GM23248 (cell line): ENCODE data around the gene SLC7A9.

Experiments
- EZH2 ChIP-seq: fragments of 200-600 bp; sonication (generic); IDR thresholded peaks from 2 replicates; pipeline ENCODE4 v1.6.1; 2018; ENCODE audit warnings: antibody characterized with exemption, mild to moderate bottlenecking; ENCODE audit not compliant: insufficient read depth, poor library complexity, severe bottlenecking
- EZH2phosphoT487 ChIP-seq: fragments of 200-600 bp; sonication (generic); IDR thresholded peaks from 2 replicates; pipeline ENCODE4 v1.6.1; 2018; ENCODE audit warnings: antibody characterized with exemption, moderate library complexity, mild to moderate bottlenecking, low read depth; ENCODE audit not compliant: insufficient read depth

GRCh38 chr19:32874605-32875004, 5.0 kb upstream of the SLC7A9 start:
- TF ChIP-seq EZH2: no peak
- no peak for TF ChIP-seq EZH2phosphoT487
